DOHH2 (cell line): ENCODE results near the gene ADAM11.

Experiments used
- H3F3A ChIP-seq: fragments of 200-600 bp; sonication (generic), shearing (Covaris generic); 2 replicates; pipeline ENCODE4 v1.6.0; 2016; ENCODE audit warnings: antibody characterized with exemption, mild to moderate bottlenecking; ENCODE audit not compliant: control insufficient read depth, insufficient read depth
- H3K27ac ChIP-seq: fragments of 200-600 bp; sonication (generic); 2 replicates; pipeline ENCODE4 v1.5.1; 2014; ENCODE audit warnings: low read depth, mild to moderate bottlenecking, low read length, moderate library complexity
- H3K27me3 ChIP-seq: fragments of 200-600 bp; sonication (generic); 2 replicates; pipeline ENCODE4 v1.6.1; 2014; ENCODE audit warnings: mild to moderate bottlenecking, low read length, mixed read lengths; ENCODE audit not compliant: control insufficient read depth
- H3K36me3 ChIP-seq: fragments of 200-600 bp; sonication (generic); 2 replicates; pipeline ENCODE4 v1.6.1; 2014; ENCODE audit warnings: mild to moderate bottlenecking, low read length, moderate library complexity, mixed read lengths; ENCODE audit not compliant: control insufficient read depth
- H3K4me1 ChIP-seq: fragments of 200-600 bp; sonication (generic); 2 replicates; pipeline ENCODE4 v1.6.1; 2014; ENCODE audit warnings: mild to moderate bottlenecking, low read length, mixed read lengths; ENCODE audit not compliant: control insufficient read depth
- H3K4me2 ChIP-seq: fragments of 200-600 bp; sonication (generic); 2 replicates; pipeline ENCODE4 v1.6.0; 2014; ENCODE audit warnings: mild to moderate bottlenecking, low read length, moderate library complexity
- H3K4me3 ChIP-seq: fragments of 200-600 bp; sonication (generic); 2 replicates; pipeline ENCODE4 v1.5.1; 2014; ENCODE audit warnings: mild to moderate bottlenecking, low read length, mixed read lengths
- H3K79me2 ChIP-seq: fragments of 200-600 bp; sonication (generic); 2 replicates; pipeline ENCODE4 v1.6.1; 2014; ENCODE audit warnings: mild to moderate bottlenecking, low read length, mixed read lengths; ENCODE audit not compliant: control insufficient read depth
- H3K9me2 ChIP-seq: fragments of 200-600 bp; sonication (generic); replicated peaks from 2 replicates; pipeline ENCODE4 v1.6.1; 2014; ENCODE audit warnings: mild to moderate bottlenecking, low read length, mixed read lengths; ENCODE audit not compliant: control insufficient read depth
- H3K9me3 ChIP-seq: fragments of 200-600 bp; sonication (generic); 2 replicates; pipeline ENCODE4 v1.6.1; 2014; ENCODE audit warnings: antibody characterized with exemption, low read length, mixed read lengths; ENCODE audit not compliant: control insufficient read depth, insufficient read depth
- H4K20me1 ChIP-seq: fragments of 200-600 bp; sonication (generic); 2 replicates; pipeline ENCODE4 v1.6.0; 2014; ENCODE audit warnings: low read depth, mild to moderate bottlenecking, antibody characterized with exemption, low read length, moderate library complexity; ENCODE audit not compliant: control insufficient read depth, insufficient read depth
- CTCF ChIP-seq: fragments of 200-600 bp; sonication (generic); IDR thresholded peaks from one replicate; pipeline ENCODE4 v1.5.1; 2014; ENCODE audit warnings: antibody characterized with exemption, mild to moderate bottlenecking, low read depth, low read length; ENCODE audit not compliant: poor library complexity, severe bottlenecking
- EZH2phosphoT487 ChIP-seq: fragments of 200-600 bp; sonication (generic); IDR thresholded peaks from 2 replicates; pipeline ENCODE4 v1.6.1; 2017; ENCODE audit warnings: borderline replicate concordance, mild to moderate bottlenecking, antibody characterized with exemption, low read length, moderate library complexity, mixed read lengths

Gene ADAM11

DNA sequence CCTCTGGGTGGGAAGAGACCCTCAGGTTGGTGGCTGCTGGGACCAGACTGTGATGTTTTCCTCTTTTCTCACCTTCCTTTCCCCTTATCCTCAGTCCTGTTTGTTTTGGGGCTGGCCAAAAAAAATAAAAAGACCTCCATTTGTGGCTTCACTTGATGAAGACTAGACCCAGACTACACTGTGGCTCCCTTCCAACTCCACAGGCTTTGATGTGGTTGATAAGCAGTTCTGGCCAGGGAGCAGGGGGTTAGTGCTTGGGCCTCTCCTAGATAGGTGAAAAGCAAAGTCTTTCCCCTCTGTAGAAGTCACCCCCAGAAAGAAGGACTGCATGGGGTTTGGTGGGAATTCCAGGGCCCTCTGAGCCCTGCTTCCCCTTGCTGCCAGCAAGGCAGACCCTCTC is 11.2 kb upstream of the ADAM11 start:
- no peak for TF ChIP-seq CTCF
- TF ChIP-seq EZH2phosphoT487, result no peak
- no peaks in the 10 kb centered on the region for H3K9me2 ChIP-seq

GRCh38 chr17:44749076-44749979 is 9.5 kb upstream of the ADAM11 start:
- H3K27me3 ChIP-seq, result no peaks in the 10 kb centered on the region
- H3K9me2 ChIP-seq, result no peaks in the 10 kb centered on the region
- H3K27ac ChIP-seq, result no peak overlapping the region
- TF ChIP-seq CTCF, result no peak
- no peak for TF ChIP-seq EZH2phosphoT487
- no peaks in the 10 kb centered on the region for H3K9me3 ChIP-seq
- no peak overlapping the region for H3K4me3 ChIP-seq
- no peak overlapping the region for H3K4me2 ChIP-seq
- H3K79me2 ChIP-seq, result no peaks in the 10 kb centered on the region
- H3K4me1 ChIP-seq, result no peaks in the 10 kb centered on the region
- peaks cover 15% of the 10 kb centered on the region for H3K36me3 ChIP-seq
- no peaks in the 10 kb centered on the region for H3F3A ChIP-seq
- no peaks in the 10 kb centered on the region for H4K20me1 ChIP-seq

More for the DNA sequence above, 11.2 kb upstream of the ADAM11 start:
- Histone ChIP-seq H3K79me2 (no peaks in the 10 kb centered on the region), H4K20me1 (no peaks in the 10 kb centered on the region), H3K4me1 (no peaks in the 10 kb centered on the region), H3K4me3 (no peak overlapping the region), H3K36me3 (peaks cover 15% of the 10 kb centered on the region), H3K4me2 (no peak overlapping the region), H3K27ac (no peak overlapping the region), H3F3A (no peaks in the 10 kb centered on the region), H3K27me3 (no peaks in the 10 kb centered on the region), H3K9me3 (no peaks in the 10 kb centered on the region)

- Histone ChIP-seq H3F3A (no peaks in the 10 kb centered on the region), H3K4me3 (no peak overlapping the region), H3K9me2 (no peaks in the 10 kb centered on the region), H3K4me1 (no peaks in the 10 kb centered on the region), H4K20me1 (no peaks in the 10 kb centered on the region), H3K36me3 (peaks cover 15% of the 10 kb centered on the region), H3K9me3 (no peaks in the 10 kb centered on the region), H3K27ac (no peak overlapping the region), H3K4me2 (no peak overlapping the region), H3K27me3 (no peaks in the 10 kb centered on the region), H3K79me2 (no peaks in the 10 kb centered on the region)
- TF ChIP-seq EZH2phosphoT487, result no peak
- TF ChIP-seq CTCF, result no peak
Measured at GRCh38 chr17:44749980-44750318, 8.8 kb upstream of the ADAM11 start.
